Measurements from ENCODE around the gene MED26. TPM values are rescaled to one million over a fixed set of nuclear protein-coding genes. Genes with fewer than 3 reads are reported as not detected.

The MED26 gene
- total and polyA plus RNA-seq, 2 of the 13 experiments (the other 11 are each of a cell fraction or from before 2014, with no cell fraction given): 3.5 to 3.8 TPM

DNA sequence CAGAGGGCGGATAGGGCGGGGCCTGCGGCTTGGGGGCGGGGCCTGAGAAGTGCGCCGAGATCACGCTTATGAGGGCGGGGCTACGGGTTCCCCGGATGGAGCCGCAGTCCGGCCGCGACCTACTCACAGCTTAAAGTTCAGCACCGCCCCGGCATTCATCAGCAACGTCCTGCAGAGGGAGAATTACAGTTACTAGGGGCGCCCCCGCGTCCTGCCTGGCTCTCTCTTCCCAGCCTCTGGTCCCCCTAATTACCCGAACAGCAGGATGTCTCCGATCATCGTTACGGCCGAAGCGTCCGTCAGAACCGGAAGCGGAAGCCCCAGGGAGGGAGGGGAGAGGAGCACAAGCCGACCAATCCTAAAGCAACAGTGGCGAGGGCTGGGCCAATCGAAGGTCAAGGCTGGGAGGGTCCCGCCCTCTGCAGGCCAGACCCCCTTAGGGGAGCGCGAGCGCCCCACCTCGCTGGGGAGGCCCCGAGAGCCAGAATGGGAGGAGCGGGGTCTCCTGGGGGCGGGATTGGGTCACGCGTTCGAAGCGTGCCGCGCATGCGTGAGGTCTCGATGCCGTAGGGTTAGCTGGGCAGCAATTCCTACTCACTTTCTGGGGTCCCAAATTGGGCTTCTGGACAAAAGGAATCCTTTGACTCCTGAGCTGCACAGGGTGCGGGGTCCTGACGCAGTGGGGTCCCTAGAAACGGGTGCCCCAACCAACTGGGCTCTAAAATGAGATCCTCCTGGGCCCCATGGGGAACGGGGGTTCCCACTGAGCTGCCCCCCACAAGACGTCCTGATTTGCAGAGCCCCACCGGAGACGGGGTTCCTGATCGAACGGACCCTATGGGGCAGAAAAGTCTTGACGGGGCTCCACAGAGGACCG is 32.1 kb upstream of the MED26 start, which contains the start of gene SMIM7 (continued):
- TF ChIP-seq, protein P1, sequence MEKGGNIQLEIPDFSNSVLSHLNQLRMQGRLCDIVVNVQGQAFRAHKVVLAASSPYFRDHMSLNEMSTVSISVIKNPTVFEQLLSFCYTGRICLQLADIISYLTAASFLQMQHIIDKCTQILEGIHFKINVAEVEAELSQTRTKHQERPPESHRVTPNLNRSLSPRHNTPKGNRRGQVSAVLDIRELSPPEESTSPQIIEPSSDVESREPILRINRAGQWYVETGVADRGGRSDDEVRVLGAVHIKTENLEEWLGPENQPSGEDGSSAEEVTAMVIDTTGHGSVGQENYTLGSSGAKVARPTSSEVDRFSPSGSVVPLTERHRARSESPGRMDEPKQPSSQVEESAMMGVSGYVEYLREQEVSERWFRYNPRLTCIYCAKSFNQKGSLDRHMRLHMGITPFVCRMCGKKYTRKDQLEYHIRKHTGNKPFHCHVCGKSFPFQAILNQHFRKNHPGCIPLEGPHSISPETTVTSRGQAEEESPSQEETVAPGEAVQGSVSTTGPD (CRISPR knock-in tag; IDR thresholded peaks at IDR 0.05): no peak
- TF ChIP-seq ARNT (IDR thresholded peaks at IDR 0.05): no peak
- TF ChIP-seq, protein P2, sequence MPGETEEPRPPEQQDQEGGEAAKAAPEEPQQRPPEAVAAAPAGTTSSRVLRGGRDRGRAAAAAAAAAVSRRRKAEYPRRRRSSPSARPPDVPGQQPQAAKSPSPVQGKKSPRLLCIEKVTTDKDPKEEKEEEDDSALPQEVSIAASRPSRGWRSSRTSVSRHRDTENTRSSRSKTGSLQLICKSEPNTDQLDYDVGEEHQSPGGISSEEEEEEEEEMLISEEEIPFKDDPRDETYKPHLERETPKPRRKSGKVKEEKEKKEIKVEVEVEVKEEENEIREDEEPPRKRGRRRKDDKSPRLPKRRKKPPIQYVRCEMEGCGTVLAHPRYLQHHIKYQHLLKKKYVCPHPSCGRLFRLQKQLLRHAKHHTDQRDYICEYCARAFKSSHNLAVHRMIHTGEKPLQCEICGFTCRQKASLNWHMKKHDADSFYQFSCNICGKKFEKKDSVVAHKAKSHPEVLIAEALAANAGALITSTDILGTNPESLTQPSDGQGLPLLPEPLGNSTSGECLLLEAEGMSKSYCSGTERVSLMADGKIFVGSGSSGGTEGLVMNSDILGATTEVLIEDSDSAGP (CRISPR knock-in tag; IDR thresholded peaks at IDR 0.05; ENCODE audit: borderline replicate concordance): peak; percentile 28; the same call in 1 of the 2 replicates
- TF ChIP-seq ZNF530 (CRISPR knock-in tag; IDR thresholded peaks at IDR 0.05; ENCODE audit: low read depth): no peak
- no peak for TF ChIP-seq ZNF564 (CRISPR knock-in tag; IDR thresholded peaks at IDR 0.05)
- TF ChIP-seq KMT2B (CRISPR knock-in tag; IDR thresholded peaks at IDR 0.05): no peak; the same call in none of the 2 replicates
- peak; percentile 90 for TF ChIP-seq PHF20 (CRISPR knock-in tag; IDR thresholded peaks at IDR 0.05)
- TF ChIP-seq MLLT10 (CRISPR knock-in tag; IDR thresholded peaks at IDR 0.05): no peak
- TF ChIP-seq EP300 (IDR thresholded peaks at IDR 0.05; ENCODE audit: low read depth in 2 of 2, low read length in 2 of 2): no peak
- no peak for TF ChIP-seq EP300 (CRISPR knock-in tag; IDR thresholded peaks at IDR 0.05; ENCODE audit: borderline replicate concordance)
- TF ChIP-seq, protein P3, sequence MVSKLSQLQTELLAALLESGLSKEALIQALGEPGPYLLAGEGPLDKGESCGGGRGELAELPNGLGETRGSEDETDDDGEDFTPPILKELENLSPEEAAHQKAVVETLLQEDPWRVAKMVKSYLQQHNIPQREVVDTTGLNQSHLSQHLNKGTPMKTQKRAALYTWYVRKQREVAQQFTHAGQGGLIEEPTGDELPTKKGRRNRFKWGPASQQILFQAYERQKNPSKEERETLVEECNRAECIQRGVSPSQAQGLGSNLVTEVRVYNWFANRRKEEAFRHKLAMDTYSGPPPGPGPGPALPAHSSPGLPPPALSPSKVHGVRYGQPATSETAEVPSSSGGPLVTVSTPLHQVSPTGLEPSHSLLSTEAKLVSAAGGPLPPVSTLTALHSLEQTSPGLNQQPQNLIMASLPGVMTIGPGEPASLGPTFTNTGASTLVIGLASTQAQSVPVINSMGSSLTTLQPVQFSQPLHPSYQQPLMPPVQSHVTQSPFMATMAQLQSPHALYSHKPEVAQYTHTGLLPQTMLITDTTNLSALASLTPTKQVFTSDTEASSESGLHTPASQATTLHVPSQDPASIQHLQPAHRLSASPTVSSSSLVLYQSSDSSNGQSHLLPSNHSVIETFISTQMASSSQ (IDR thresholded peaks at IDR 0.05; ENCODE audit: low read depth): no peak
- TF ChIP-seq, protein P3 (CRISPR knock-in tag; IDR thresholded peaks at IDR 0.05; ENCODE audit: borderline replicate concordance): peak; percentile 37; the same call in 1 of the 2 replicates
- TF ChIP-seq, protein P4, sequence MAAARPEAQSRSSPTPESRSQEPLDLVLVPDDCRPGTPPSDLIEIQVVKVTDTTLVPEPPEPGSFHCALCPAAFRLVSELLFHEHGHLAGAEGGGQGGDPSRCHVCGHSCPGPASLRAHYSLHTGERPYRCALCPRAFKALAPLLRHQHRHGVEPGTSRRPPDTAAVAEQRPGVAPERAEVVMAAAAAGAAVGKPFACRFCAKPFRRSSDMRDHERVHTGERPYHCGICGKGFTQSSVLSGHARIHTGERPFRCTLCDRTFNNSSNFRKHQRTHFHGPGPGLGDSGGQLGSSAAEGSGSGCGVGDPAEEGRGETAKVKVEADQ (CRISPR knock-in tag; IDR thresholded peaks at IDR 0.05; ENCODE audit: borderline replicate concordance): no peak
- no peak for TF ChIP-seq ZNF432 (CRISPR knock-in tag; IDR thresholded peaks at IDR 0.05; ENCODE audit: borderline replicate concordance)
- TF ChIP-seq, protein P5, sequence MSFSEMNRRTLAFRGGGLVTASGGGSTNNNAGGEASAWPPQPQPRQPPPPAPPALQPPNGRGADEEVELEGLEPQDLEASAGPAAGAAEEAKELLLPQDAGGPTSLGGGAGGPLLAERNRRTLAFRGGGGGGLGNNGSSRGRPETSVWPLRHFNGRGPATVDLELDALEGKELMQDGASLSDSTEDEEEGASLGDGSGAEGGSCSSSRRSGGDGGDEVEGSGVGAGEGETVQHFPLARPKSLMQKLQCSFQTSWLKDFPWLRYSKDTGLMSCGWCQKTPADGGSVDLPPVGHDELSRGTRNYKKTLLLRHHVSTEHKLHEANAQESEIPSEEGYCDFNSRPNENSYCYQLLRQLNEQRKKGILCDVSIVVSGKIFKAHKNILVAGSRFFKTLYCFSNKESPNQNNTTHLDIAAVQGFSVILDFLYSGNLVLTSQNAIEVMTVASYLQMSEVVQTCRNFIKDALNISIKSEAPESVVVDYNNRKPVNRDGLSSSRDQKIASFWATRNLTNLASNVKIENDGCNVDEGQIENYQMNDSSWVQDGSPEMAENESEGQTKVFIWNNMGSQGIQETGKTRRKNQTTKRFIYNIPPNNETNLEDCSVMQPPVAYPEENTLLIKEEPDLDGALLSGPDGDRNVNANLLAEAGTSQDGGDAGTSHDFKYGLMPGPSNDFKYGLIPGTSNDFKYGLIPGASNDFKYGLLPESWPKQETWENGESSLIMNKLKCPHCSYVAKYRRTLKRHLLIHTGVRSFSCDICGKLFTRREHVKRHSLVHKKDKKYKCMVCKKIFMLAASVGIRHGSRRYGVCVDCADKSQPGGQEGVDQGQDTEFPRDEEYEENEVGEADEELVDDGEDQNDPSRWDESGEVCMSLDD (CRISPR knock-in tag; IDR thresholded peaks at IDR 0.05; ENCODE audit: borderline replicate concordance): peak; percentile 92
